A673 (cell line): ENCODE data around the gene STRIP1.

Experiments
- CTCF ChIP-seq: fragments of 300-800, 200-600 bp; sonication (generic); conservative IDR thresholded peaks from 2 replicates; pipeline ENCODE4 v1.5.1; 2017; ENCODE audit warnings: low read depth, mild to moderate bottlenecking, antibody characterized with exemption, low read length, moderate library complexity, mixed read lengths
- EZH2 ChIP-seq: fragments of 200-600 bp; sonication (generic); IDR thresholded peaks from 2 replicates; pipeline ENCODE4 v1.6.1; 2017; ENCODE audit warnings: borderline replicate concordance, low read depth, mild to moderate bottlenecking, mixed read lengths, antibody characterized with exemption, low read length; ENCODE audit not compliant: poor library complexity, severe bottlenecking

GRCh38 chr1:110040548-110040947, 6.1 kb downstream of the STRIP1 start:
- TF ChIP-seq CTCF: no peak
- TF ChIP-seq EZH2: no peak
